Measurements from ENCODE around the gene DDX31. TPM values are rescaled to one million over a fixed set of nuclear protein-coding genes. Genes with fewer than 3 reads are reported as not detected.

The DDX31 gene
- total RNA-seq, 3 donors from 2014 or later: 41.0 to 44.8 (median 41.3) TPM

- DNase-seq (no peak), ATAC-seq (no peak)
- Mint-ChIP-seq H3K36me3 (ENCODE audit: insufficient read depth) (no peaks in the 10 kb centered on the region), H3K4me1 (ENCODE audit: low read depth) (no peaks in the 10 kb centered on the region), H3K9me3 (peaks cover 5% of the 10 kb centered on the region), H3K4me3 (no peak overlapping the region), H3K27me3 (ENCODE audit: low read depth) (peaks cover 33% of the 10 kb centered on the region)
Measured at GRCh38 chr9:132556714-132557113, 113.1 kb downstream of the DDX31 start.

- ATAC-seq: no peak
- no peak overlapping the region for H3K4me3 Mint-ChIP-seq
Measured at GRCh38 chr9:132556235-132556634, 113.5 kb downstream of the DDX31 start.

GRCh38 chr9:132555528-132555927 lies 114.3 kb downstream of the DDX31 start:
- H3K4me1 Mint-ChIP-seq (ENCODE audit: low read depth): no peaks in the 10 kb centered on the region
- H3K27me3 Mint-ChIP-seq (ENCODE audit: low read depth): peaks cover 33% of the 10 kb centered on the region
- ATAC-seq (no peak), DNase-seq (no peak)
- peaks cover 5% of the 10 kb centered on the region for H3K9me3 Mint-ChIP-seq
- no peaks in the 10 kb centered on the region for H3K36me3 Mint-ChIP-seq (ENCODE audit: insufficient read depth)
- no peak overlapping the region for H3K4me3 Mint-ChIP-seq

More at GRCh38 chr9:132556235-132556634, 113.5 kb downstream of the DDX31 start:
- Mint-ChIP-seq H3K4me1 (ENCODE audit: low read depth) (no peaks in the 10 kb centered on the region), H3K36me3 (ENCODE audit: insufficient read depth) (no peaks in the 10 kb centered on the region), H3K9me3 (peaks cover 5% of the 10 kb centered on the region), H3K27me3 (ENCODE audit: low read depth) (peaks cover 33% of the 10 kb centered on the region)
- DNase-seq: no peak

GRCh38 chr9:132554755-132555154 lies 115.0 kb downstream of the DDX31 start:
- DNase-seq (no peak), ATAC-seq (no peak)
- Mint-ChIP-seq H3K9me3 (peaks cover 5% of the 10 kb centered on the region), H3K27me3 (ENCODE audit: low read depth) (peaks cover 31% of the 10 kb centered on the region), H3K36me3 (ENCODE audit: insufficient read depth) (no peaks in the 10 kb centered on the region), H3K4me1 (ENCODE audit: low read depth) (no peaks in the 10 kb centered on the region), H3K4me3 (no peak overlapping the region)

GRCh38 chr9:132552041-132552440 lies 117.7 kb downstream of the DDX31 start:
- no peak overlapping the region for H3K4me3 Mint-ChIP-seq

GRCh38 chr9:132551556-132551955 lies 118.2 kb downstream of the DDX31 start:
- Mint-ChIP-seq H3K27me3 (ENCODE audit: low read depth) (peaks cover 22% of the 10 kb centered on the region), H3K36me3 (ENCODE audit: insufficient read depth) (no peaks in the 10 kb centered on the region), H3K4me3 (no peak overlapping the region), H3K4me1 (ENCODE audit: low read depth) (no peaks in the 10 kb centered on the region), H3K9me3 (no peaks in the 10 kb centered on the region)
- DNase-seq: no peak
- no peak for ATAC-seq

More at GRCh38 chr9:132552041-132552440, 117.7 kb downstream of the DDX31 start:
- H3K9me3 Mint-ChIP-seq: no peaks in the 10 kb centered on the region
- DNase-seq: no peak
- no peaks in the 10 kb centered on the region for H3K4me1 Mint-ChIP-seq (ENCODE audit: low read depth)
- H3K36me3 Mint-ChIP-seq (ENCODE audit: insufficient read depth): no peaks in the 10 kb centered on the region
- no peak for ATAC-seq
- peaks cover 22% of the 10 kb centered on the region for H3K27me3 Mint-ChIP-seq (ENCODE audit: low read depth)

GRCh38 chr9:132548751-132549640 lies 120.8 kb downstream of the DDX31 start:
- no peak for ATAC-seq
- DNase-seq: no peak
- Mint-ChIP-seq H3K27me3 (ENCODE audit: low read depth) (peaks cover 29% of the 10 kb centered on the region), H3K4me1 (ENCODE audit: low read depth) (no peaks in the 10 kb centered on the region), H3K4me3 (no peak overlapping the region), H3K9me3 (no peaks in the 10 kb centered on the region), H3K36me3 (ENCODE audit: insufficient read depth) (no peaks in the 10 kb centered on the region)

GRCh38 chr9:132547976-132548730 lies 121.6 kb downstream of the DDX31 start:
- H3K9me3 Mint-ChIP-seq: no peaks in the 10 kb centered on the region

GRCh38 chr9:132547436-132547835 lies 122.3 kb downstream of the DDX31 start:
- H3K4me1 Mint-ChIP-seq (ENCODE audit: low read depth): no peaks in the 10 kb centered on the region
- no peak overlapping the region for H3K4me3 Mint-ChIP-seq
- H3K27me3 Mint-ChIP-seq (ENCODE audit: low read depth): peaks cover 29% of the 10 kb centered on the region
- H3K36me3 Mint-ChIP-seq (ENCODE audit: insufficient read depth): no peaks in the 10 kb centered on the region
- H3K9me3 Mint-ChIP-seq: no peaks in the 10 kb centered on the region
- ATAC-seq (no peak), DNase-seq (no peak)

More at GRCh38 chr9:132547976-132548730, 121.6 kb downstream of the DDX31 start:
- ATAC-seq (no peak), DNase-seq (no peak)
- Mint-ChIP-seq H3K4me1 (ENCODE audit: low read depth) (no peaks in the 10 kb centered on the region), H3K4me3 (no peak overlapping the region), H3K36me3 (ENCODE audit: insufficient read depth) (no peaks in the 10 kb centered on the region), H3K27me3 (ENCODE audit: low read depth) (peaks cover 29% of the 10 kb centered on the region)

GRCh38 chr9:132547052-132547431 lies 122.7 kb downstream of the DDX31 start:
- DNase-seq: no peak
- ATAC-seq: no peak
- Mint-ChIP-seq H3K4me1 (ENCODE audit: low read depth) (no peaks in the 10 kb centered on the region), H3K9me3 (no peaks in the 10 kb centered on the region), H3K4me3 (no peak overlapping the region), H3K27me3 (ENCODE audit: low read depth) (peaks cover 29% of the 10 kb centered on the region), H3K36me3 (ENCODE audit: insufficient read depth) (no peaks in the 10 kb centered on the region)

GRCh38 chr9:132546148-132547051 lies 123.4 kb downstream of the DDX31 start:
- no peak for DNase-seq
- peaks cover 29% of the 10 kb centered on the region for H3K27me3 Mint-ChIP-seq (ENCODE audit: low read depth)
- ATAC-seq: no peak
- no peaks in the 10 kb centered on the region for H3K4me1 Mint-ChIP-seq (ENCODE audit: low read depth)
- no peaks in the 10 kb centered on the region for H3K9me3 Mint-ChIP-seq
- no peak overlapping the region for H3K4me3 Mint-ChIP-seq
- H3K36me3 Mint-ChIP-seq (ENCODE audit: insufficient read depth): no peaks in the 10 kb centered on the region

GRCh38 chr9:132545578-132545977 lies 124.2 kb downstream of the DDX31 start:
- Mint-ChIP-seq H3K36me3 (ENCODE audit: insufficient read depth) (no peaks in the 10 kb centered on the region), H3K4me3 (no peak overlapping the region), H3K27me3 (ENCODE audit: low read depth) (peaks cover 26% of the 10 kb centered on the region), H3K9me3 (no peaks in the 10 kb centered on the region), H3K4me1 (ENCODE audit: low read depth) (no peaks in the 10 kb centered on the region)
- no peak for DNase-seq
- ATAC-seq: no peak

GRCh38 chr9:132543960-132544359 lies 125.8 kb downstream of the DDX31 start:
- DNase-seq (no peak), ATAC-seq (no peak)
- no peaks in the 10 kb centered on the region for H3K9me3 Mint-ChIP-seq
- H3K4me1 Mint-ChIP-seq (ENCODE audit: low read depth): no peaks in the 10 kb centered on the region
- H3K4me3 Mint-ChIP-seq: no peak overlapping the region
- no peaks in the 10 kb centered on the region for H3K36me3 Mint-ChIP-seq (ENCODE audit: insufficient read depth)
- H3K27me3 Mint-ChIP-seq (ENCODE audit: low read depth): peaks cover 26% of the 10 kb centered on the region

GRCh38 chr9:132543251-132543650 lies 126.5 kb downstream of the DDX31 start:
- no peak overlapping the region for H3K4me3 Mint-ChIP-seq
- no peak for ATAC-seq
- no peaks in the 10 kb centered on the region for H3K4me1 Mint-ChIP-seq (ENCODE audit: low read depth)
- no peak for DNase-seq
- no peaks in the 10 kb centered on the region for H3K9me3 Mint-ChIP-seq
- H3K27me3 Mint-ChIP-seq (ENCODE audit: low read depth): peaks cover 25% of the 10 kb centered on the region
- no peaks in the 10 kb centered on the region for H3K36me3 Mint-ChIP-seq (ENCODE audit: insufficient read depth)
